Activated gamma-delta T cell (primary cell): ENCODE results near the gene NEDD4L.
"Not testable (repeated sequence)": the region's sequence is repeated elsewhere in the genome, so short reads cannot be mapped to it uniquely, and the experiment has no call there.

Experiments
- DNase-seq: peaks from one replicate; lab custom pipeline; 2025; lab: John Stamatoyannopoulos, UW
- total RNA-seq, 2 donors: gene quantifications; one replicate each; lab custom pipeline; 2026; lab: John Stamatoyannopoulos, UW

Gene NEDD4L
- 13.1 to 18.0 reads per million in 2 donors for total RNA-seq

DNA sequence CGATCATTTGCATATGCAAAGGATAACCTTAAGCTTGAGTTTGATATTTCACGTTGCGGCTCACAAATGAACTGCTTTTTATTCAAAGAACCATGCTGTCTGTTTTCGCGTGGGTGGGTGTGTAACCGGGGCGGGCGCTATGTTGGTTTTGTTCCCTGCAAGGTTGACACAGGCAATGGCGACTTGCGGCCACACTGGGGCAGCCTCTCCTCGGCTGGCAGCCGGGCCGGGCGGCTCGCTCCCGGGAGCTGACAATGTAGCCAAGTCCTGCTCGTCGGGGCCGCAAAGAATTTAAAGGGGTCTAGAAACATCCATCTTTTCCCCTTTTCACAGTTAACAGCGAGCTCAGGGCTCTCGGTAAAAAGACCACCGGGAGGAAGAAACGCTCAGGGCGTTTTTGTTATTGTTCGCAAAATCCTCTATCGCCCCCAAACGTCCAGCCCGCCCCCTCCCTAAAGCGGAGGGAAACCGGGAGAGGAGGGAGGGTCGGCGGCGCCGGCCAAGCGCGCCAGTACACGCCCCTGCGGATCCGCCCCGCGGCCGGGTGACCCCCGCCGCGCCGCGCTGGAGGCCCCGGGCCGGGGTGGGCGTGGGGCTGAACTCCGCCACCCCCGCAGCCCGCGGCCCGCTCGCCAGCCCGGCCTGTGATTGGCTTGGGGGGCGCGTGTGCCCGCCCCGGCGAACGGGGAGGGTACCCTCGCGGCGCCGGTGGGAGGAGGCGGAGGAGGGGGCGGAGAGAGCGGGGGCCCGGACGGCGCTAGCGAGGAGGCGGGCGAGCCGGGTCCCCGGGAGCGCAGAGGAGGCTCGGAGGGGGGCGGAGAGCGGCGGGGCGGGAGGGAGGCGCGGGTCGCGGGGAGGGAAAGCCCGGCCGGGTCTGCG lies at the start of gene NEDD4L:
Gene NEDD4L (plus strand): TSS at position 736 of the 879 bp plus-strand sequence. CDS start 435 bp downstream, outside the sequence.
- peak; percentile 53 for DNase-seq

- DNase-seq = no peak
These were observed 48.7 kb upstream of the NEDD4L start for GRCh38 chr18:57995331-57995730.

- not testable (repeated sequence) for DNase-seq
These were observed 47.1 kb upstream of the NEDD4L start for GRCh38 chr18:57996894-57997293.

- DNase-seq = no peak
These were observed 46.2 kb upstream of the NEDD4L start for GRCh38 chr18:57997820-57998219.

GRCh38 chr18:57998461-57998860 lies 45.6 kb upstream of the NEDD4L start:
- no peak for DNase-seq

- no peak for DNase-seq
These were observed 39.7 kb upstream of the NEDD4L start for GRCh38 chr18:58004317-58004716.

- DNase-seq = no peak
These were observed 39.0 kb upstream of the NEDD4L start for GRCh38 chr18:58005011-58005410.

DNA sequence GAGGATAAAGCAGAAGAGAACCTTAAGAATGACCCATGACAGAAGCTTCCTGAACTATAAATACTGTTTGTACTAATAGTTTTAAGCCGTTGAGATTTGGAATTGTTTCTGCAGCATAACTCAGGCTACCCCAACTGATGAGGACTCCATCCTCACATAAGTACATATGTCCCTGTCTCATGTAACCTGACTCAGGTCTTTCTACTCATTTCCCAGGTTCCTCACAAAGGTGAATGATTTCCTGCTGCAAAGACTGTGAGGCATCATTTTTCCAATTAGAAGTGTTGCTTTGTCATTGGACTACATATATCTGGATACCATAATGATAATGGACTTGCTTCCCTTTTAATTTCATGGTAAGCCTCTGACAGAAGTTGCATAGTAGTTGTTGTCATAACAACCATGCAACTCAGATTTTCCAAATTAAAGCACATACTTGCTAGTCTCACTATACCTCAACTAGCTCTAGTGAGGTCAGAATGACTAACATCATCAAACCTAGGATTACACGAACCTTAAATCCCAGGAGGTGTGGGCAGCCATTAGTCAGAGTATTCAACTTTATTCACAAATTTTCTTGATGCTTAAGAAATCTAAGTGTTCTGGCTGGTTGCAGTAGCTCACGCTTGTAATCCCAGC lies 38.0 kb upstream of the NEDD4L start:
- DNase-seq = no peak

GRCh38 chr18:58009166-58009565 lies 34.9 kb upstream of the NEDD4L start:
- DNase-seq = no peak

GRCh38 chr18:58010265-58010664 lies 33.8 kb upstream of the NEDD4L start:
- DNase-seq = no peak

- no peak for DNase-seq
These were observed 31.7 kb upstream of the NEDD4L start for GRCh38 chr18:58012356-58012755.

DNA sequence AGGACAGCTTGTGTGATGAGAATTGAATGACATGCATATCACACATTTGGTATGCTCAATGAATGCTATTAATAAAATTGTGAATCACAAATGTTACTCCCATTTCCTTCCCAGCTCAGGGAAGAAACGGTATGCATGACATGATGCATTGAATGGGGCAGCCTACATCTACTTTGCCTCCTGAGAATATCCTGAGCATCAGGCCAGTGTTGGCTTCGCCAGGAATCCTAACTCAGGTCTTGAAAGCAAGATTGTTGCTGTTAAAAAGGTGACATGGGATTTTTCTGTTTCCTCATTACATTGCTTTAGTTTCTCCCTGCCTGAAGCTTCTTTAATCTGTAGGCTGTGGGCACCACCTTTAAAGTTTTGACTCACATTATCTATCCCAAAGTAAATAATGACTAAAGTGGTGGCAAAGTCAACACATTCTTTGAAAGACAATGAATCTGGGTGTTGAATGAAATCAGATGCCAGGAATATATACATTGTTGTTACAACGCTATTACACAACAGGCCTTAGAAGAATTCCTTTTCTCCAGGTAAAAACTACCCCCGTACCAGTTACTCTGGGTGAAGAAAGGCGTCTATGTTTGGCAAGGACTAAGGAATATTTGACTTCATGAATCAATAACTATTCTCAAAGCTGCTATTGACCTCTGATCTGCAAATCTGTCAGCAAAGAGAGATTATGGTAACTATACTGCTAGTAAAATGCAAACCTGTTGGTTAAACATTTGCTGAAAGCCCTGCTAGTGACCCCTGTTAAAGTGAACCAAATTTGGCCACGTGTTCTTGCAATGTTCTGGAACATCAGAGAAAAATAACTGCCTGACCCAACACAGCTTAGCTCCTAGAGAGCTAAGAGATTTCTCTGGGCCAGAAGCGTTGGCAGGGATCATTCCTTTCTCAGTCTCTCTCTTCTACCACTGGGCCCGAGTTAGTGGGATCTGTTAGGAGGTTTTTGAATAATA lies 30.5 kb upstream of the NEDD4L start:
- no peak for DNase-seq

DNA sequence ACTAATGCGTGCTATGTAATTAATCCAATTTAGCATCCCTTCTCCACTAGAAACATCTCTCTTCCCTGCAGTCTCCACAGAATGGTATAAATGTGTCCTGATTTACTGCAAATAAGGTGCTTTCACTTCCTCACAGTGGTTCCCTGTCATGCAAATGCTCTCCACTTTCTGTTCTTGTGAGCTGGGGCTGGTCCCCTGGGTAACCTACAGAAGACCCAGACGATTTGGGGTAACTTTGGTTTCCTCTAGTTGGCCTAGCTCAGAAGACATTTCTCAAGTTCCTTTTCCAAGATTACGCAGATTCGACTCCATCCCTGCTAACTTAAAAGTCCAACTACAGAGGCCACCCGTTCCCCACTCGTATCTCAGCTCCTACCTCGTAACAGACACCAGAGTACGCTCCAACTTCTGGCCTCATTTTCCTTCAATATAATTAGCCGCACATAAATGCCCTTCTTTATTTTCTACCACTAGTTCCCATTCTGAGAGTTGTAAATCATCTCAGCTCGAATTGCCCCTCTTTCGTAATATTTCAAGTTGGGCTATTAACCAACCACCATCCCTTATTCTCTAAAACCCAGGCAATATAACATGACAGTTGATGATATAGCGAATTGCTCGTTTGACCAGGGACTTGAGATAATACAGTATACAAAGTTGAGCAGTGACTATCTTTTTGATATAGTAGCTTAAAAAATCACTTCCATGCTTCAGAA lies 28.8 kb upstream of the NEDD4L start:
- DNase-seq = no peak

GRCh38 chr18:58017267-58017666 lies 26.8 kb upstream of the NEDD4L start:
- no peak for DNase-seq

- no peak for DNase-seq
These were observed 23.4 kb upstream of the NEDD4L start for GRCh38 chr18:58020567-58021107.

DNA sequence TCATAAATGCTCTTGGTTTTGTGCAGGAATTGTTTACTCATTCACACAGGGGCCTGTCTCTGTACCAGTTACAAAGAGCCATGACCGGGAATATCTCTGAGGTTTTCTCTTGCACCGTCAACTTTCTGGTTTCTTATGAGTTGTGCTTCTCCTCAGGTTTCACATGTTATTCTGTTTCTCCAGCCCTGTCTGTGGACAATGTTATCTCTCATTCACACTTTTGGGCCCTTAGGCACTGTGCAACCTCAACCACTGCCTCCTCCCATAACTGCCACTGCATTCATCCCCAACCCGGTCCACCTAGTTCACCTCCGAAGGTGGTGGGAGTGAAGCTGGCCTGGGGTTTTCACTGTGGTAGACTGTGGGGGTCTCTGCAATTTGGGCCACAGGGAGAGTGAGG lies 22.5 kb upstream of the NEDD4L start:
- no peak for DNase-seq

DNA sequence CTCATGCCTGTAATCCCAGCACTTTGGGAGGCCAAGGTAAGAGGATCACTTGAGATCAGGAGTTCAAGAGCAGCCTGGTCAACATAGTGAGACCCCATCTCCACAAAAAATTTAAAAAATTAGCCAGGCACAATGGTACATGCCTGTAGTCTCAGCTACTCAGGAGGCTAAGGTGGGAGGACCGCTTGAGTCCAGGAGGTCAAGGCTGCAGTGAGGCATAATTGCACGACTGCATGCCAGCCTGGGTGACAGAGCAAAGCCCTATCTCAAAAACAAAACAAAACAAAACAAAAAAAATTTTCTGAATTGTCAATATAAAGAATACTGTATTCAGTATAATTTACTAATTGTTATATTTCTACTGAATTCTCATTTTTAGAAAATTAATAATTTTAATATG lies 20.9 kb upstream of the NEDD4L start:
- DNase-seq = no peak

DNA sequence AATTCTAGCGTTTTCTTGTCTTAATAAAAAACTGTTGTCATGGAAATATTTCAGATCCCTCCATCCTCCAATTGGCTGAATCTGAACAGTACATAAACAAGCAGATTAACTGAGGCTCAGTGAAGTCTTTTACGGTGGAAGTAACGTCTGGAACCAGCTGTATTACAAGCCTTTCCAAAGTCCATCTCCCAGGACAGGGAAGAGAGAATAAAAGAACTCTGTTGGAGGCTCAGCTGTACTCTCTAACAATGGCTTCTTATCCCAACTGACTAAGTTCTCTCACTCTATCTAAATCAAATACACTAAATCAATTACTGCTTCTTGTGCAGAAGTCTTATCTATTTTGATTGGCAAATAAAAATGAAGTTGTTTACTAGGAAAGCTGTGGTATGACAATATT lies 19.9 kb upstream of the NEDD4L start:
- DNase-seq = no peak

DNA sequence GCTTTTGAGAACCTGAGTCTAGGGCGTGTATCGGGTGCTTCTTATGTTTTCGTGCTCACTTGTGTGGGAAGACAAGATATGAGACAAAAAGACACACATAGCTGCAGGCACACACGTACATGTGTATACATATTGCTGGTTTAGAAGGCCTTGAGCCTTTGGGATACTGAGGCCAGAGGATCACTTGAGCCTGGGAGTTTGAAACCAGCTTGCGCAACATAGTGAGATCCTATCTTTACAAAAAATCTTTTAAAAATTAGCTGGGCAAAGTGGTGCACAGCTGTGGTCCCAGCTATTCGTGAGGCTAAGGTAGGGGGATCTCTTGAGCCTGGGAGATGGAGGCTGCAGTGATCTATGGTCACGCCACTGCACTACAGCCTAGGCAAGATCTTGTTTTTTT lies 18.8 kb upstream of the NEDD4L start:
- no peak for DNase-seq

DNA sequence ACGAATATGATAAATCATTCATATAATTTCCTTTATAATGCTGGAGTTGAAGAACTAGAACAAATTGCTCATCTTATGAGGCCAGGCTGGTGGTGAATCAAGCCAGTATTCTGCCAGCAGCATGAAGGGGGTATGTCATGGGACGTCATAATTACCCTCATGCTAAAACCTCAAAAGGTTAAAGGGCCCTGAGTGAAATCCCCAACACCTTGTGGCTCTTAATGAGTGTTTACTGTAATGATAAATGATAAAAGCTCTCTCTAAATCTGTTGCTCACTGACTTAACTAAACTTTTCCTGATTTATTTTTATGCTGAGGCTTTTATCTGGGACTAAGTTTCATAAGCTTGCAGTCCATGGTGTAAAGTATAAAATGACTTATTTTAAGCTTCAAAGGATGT lies 18.3 kb upstream of the NEDD4L start:
- no peak for DNase-seq

- no peak for DNase-seq
These were observed 17.6 kb upstream of the NEDD4L start for GRCh38 chr18:58026395-58026794.
